A673 (cell line): ENCODE data around the gene ADTRP.

Experiments used
- CTCF ChIP-seq: fragments of 300-800, 200-600 bp; sonication (generic); conservative IDR thresholded peaks from 2 replicates; pipeline ENCODE4 v1.5.1; 2017; ENCODE audit warnings: low read depth, mild to moderate bottlenecking, antibody characterized with exemption, low read length, moderate library complexity, mixed read lengths
- EZH2 ChIP-seq: fragments of 200-600 bp; sonication (generic); IDR thresholded peaks from 2 replicates; pipeline ENCODE4 v1.6.1; 2017; ENCODE audit warnings: borderline replicate concordance, low read depth, mild to moderate bottlenecking, mixed read lengths, antibody characterized with exemption, low read length; ENCODE audit not compliant: poor library complexity, severe bottlenecking

DNA sequence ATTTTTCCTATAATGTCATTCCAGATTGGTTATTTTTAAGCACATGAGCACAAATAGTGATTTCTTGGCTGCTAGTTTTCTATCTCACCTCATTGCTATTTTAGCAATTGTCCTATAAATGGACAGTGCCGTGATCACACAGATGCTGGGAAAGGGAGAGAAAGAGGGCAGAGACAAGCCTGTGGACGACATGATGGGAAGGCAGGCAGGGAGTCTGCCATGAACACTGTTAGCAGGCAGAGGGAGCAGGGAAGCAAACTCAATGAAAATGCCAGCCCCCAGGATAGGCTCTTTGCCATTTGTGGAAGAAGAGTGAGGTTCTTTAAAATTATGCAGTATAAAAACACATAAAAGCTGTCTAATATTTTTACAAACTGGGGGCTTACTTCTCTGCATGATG lies 96.8 kb downstream of the ADTRP start:
- no peak for TF ChIP-seq CTCF
- TF ChIP-seq EZH2, result no peak
